NB4 (cell line): ENCODE data around the gene HTR4.

ENCODE experiments used
- CTCF ChIP-seq: IDR thresholded peaks from one replicate; pipeline ENCODE4 v1.5.1; 2012; ENCODE audit warnings: low read depth, low read length
- POLR2A ChIP-seq: IDR thresholded peaks from 2 replicates; pipeline ENCODE4 v1.6.1; 2011; ENCODE audit warnings: mild to moderate bottlenecking; ENCODE audit not compliant: insufficient read length; ENCODE audit errors: extremely low read depth

- TF ChIP-seq CTCF (no peak), POLR2A (no peak)
These were observed 114.5 kb downstream of the HTR4 start for GRCh38 chr5:148539851-148540250.
